Mucosa of rectum (tissue), 2 donors: ENCODE results near the gene LIMS1.
A peak's percentile ranks its signal among the peaks of the same experiment; 100 is the strongest.

Source experiments
- H3K27ac ChIP-seq, 2 donors: one replicate each; pipeline ENCODE4 v1.7.0; 2013; ENCODE audit warnings: inconsistent platforms in 2 of 2, low read depth in 2 of 2, low read length in 2 of 2
- H3K27me3 ChIP-seq, 2 donors: one replicate each; pipeline ENCODE4 v1.7.0; 2013; ENCODE audit warnings: low read length in 2 of 2; ENCODE audit not compliant: control insufficient read depth in 2 of 2, insufficient read depth in 2 of 2
- H3K36me3 ChIP-seq, 2 donors: one replicate each; pipeline ENCODE4 v1.7.0; 2013; ENCODE audit warnings: low read length in 2 of 2; ENCODE audit not compliant: control insufficient read depth in 2 of 2, insufficient read depth in 2 of 2
- H3K4me1 ChIP-seq, 2 donors: one replicate each; pipeline ENCODE4 v1.7.0; 2013; ENCODE audit warnings: low read length in 2 of 2, mild to moderate bottlenecking in 1 of 2; ENCODE audit not compliant: control insufficient read depth in 2 of 2, insufficient read depth in 2 of 2
- H3K4me3 ChIP-seq, 2 donors: one replicate each; pipeline ENCODE4 v1.7.0; 2013; ENCODE audit warnings: low read length in 2 of 2
- H3K9ac ChIP-seq, 2 donors: one replicate each; pipeline ENCODE4 v1.7.0; 2013; ENCODE audit warnings: low read length in 2 of 2, low read depth in 1 of 2, mild to moderate bottlenecking in 1 of 2
- H3K9me3 ChIP-seq, 2 donors: one replicate each; pipeline ENCODE4 v1.7.0; 2013; ENCODE audit warnings: low read length in 2 of 2; ENCODE audit not compliant: control insufficient read depth in 2 of 2
- donor health status: healthy.
- donor health status: Normal muscosa, but diverticular disease.

Gene LIMS1

GRCh38 chr2:108612514-108613183 is 78.4 kb downstream of the LIMS1 start:
- Histone ChIP-seq H3K4me3 (peak overlapping the region in 1 of 2 donors; percentile 10), H3K27ac (peak overlapping the region; percentile 17 to 67), H3K9ac (peak overlapping the region in 1 of 2 donors; percentile 11)

GRCh38 chr2:108613261-108614042 is 79.2 kb downstream of the LIMS1 start:
- no peak overlapping the region for H3K4me3 ChIP-seq
- H3K9ac ChIP-seq, result no peak overlapping the region
- no peaks in the 10 kb centered on the region for H3K36me3 ChIP-seq
- peaks cover 15 to 21% of the 10 kb centered on the region in 2 donors for H3K4me1 ChIP-seq
- H3K27ac ChIP-seq, result peak overlapping the region; percentile 32 to 45
- H3K27me3 ChIP-seq, result no peaks in the 10 kb centered on the region
- H3K9me3 ChIP-seq, result no peaks in the 10 kb centered on the region

More at GRCh38 chr2:108612514-108613183, 78.4 kb downstream of the LIMS1 start:
- H3K36me3 ChIP-seq, result no peaks in the 10 kb centered on the region
- H3K9me3 ChIP-seq, result no peaks in the 10 kb centered on the region
- peaks cover 15 to 22% of the 10 kb centered on the region in 2 donors for H3K4me1 ChIP-seq
- no peaks in the 10 kb centered on the region for H3K27me3 ChIP-seq

- no peaks in the 10 kb centered on the region for H3K36me3 ChIP-seq
- H3K27ac ChIP-seq, result no peak overlapping the region
- peaks cover 13 to 16% of the 10 kb centered on the region in 2 donors for H3K4me1 ChIP-seq
- H3K9me3 ChIP-seq, result no peaks in the 10 kb centered on the region
- no peak overlapping the region for H3K9ac ChIP-seq
- H3K4me3 ChIP-seq, result no peak overlapping the region
- no peaks in the 10 kb centered on the region for H3K27me3 ChIP-seq
Measured at GRCh38 chr2:108614043-108614545, 79.8 kb downstream of the LIMS1 start.

- Histone ChIP-seq H3K9me3 (no peaks in the 10 kb centered on the region), H3K4me3 (no peak overlapping the region), H3K27ac (no peak overlapping the region), H3K36me3 (no peaks in the 10 kb centered on the region), H3K4me1 (peaks cover 12 to 13% of the 10 kb centered on the region in 2 donors), H3K9ac (no peak overlapping the region), H3K27me3 (no peaks in the 10 kb centered on the region)
Measured at GRCh38 chr2:108614659-108615058, 80.4 kb downstream of the LIMS1 start.

GRCh38 chr2:108615480-108616090 is 81.3 kb downstream of the LIMS1 start:
- Histone ChIP-seq H3K36me3 (no peaks in the 10 kb centered on the region), H3K4me3 (no peak overlapping the region), H3K4me1 (peaks cover 15 to 18% of the 10 kb centered on the region in 2 donors), H3K27me3 (no peaks in the 10 kb centered on the region), H3K9me3 (no peaks in the 10 kb centered on the region), H3K27ac (no peak overlapping the region), H3K9ac (no peak overlapping the region)

- H3K9ac ChIP-seq, result no peak overlapping the region
- H3K27me3 ChIP-seq, result no peaks in the 10 kb centered on the region
- H3K27ac ChIP-seq, result peak overlapping the region in 1 of 2 donors; percentile 1
- no peak overlapping the region for H3K4me3 ChIP-seq
- H3K36me3 ChIP-seq, result no peaks in the 10 kb centered on the region
- peaks cover 21 to 22% of the 10 kb centered on the region in 2 donors for H3K4me1 ChIP-seq
- no peaks in the 10 kb centered on the region for H3K9me3 ChIP-seq
Measured at GRCh38 chr2:108616318-108616717, 82.0 kb downstream of the LIMS1 start.

GRCh38 chr2:108616751-108617161 is 82.5 kb downstream of the LIMS1 start:
- Histone ChIP-seq H3K27me3 (no peaks in the 10 kb centered on the region), H3K27ac (peak overlapping the region in 1 of 2 donors; percentile 1), H3K36me3 (no peaks in the 10 kb centered on the region), H3K4me1 (peaks cover 22 to 23% of the 10 kb centered on the region in 2 donors), H3K4me3 (no peak overlapping the region), H3K9ac (no peak overlapping the region), H3K9me3 (no peaks in the 10 kb centered on the region)

- H3K36me3 ChIP-seq, result no peaks in the 10 kb centered on the region
- no peak overlapping the region for H3K9ac ChIP-seq
- H3K4me3 ChIP-seq, result no peak overlapping the region
- peaks cover 20 to 23% of the 10 kb centered on the region in 2 donors for H3K4me1 ChIP-seq
- no peaks in the 10 kb centered on the region for H3K27me3 ChIP-seq
- H3K9me3 ChIP-seq, result no peaks in the 10 kb centered on the region
- H3K27ac ChIP-seq, result no peak overlapping the region
Measured at GRCh38 chr2:108617617-108618016, 83.3 kb downstream of the LIMS1 start.

- H3K9me3 ChIP-seq, result no peaks in the 10 kb centered on the region
- no peak overlapping the region for H3K9ac ChIP-seq
- H3K4me1 ChIP-seq, result peaks cover 13 to 15% of the 10 kb centered on the region in 2 donors
- no peaks in the 10 kb centered on the region for H3K36me3 ChIP-seq
- H3K27ac ChIP-seq, result peak overlapping the region in 1 of 2 donors; percentile 62
- H3K27me3 ChIP-seq, result no peaks in the 10 kb centered on the region
- H3K4me3 ChIP-seq, result no peak overlapping the region
Measured at GRCh38 chr2:108619925-108620620, 85.8 kb downstream of the LIMS1 start.
